ENCODE data around the gene SBSN.

- TF ChIP-seq CTCF (IDR thresholded peaks at IDR 0.05) (no peak), POLR2A (IDR thresholded peaks at IDR 0.05) (no peak)
Observed at GRCh38 chr19:35522745-35523327, 5.3 kb downstream of the SBSN start.
